Heart right ventricle (tissue), 16 donors: ENCODE data around the gene SYNPO2. TPM values are rescaled to one million over a fixed set of nuclear protein-coding genes. Genes with fewer than 3 reads are reported as not detected.

Experiments
- ATAC-seq, 8 donors: fragments of 200-7000 bp; cut with Tn5 transposase; one replicate each; pipeline ENCODE4 v1.9.1; 2020; ENCODE audit warnings: mild to moderate bottlenecking in 8 of 8, moderate library complexity in 8 of 8, moderate number of reproducible peaks in 1 of 8
- DNase-seq, 2 donors: peaks; one replicate each; pipeline ENCODE4 v3.0.0-alpha.2; 2020
- H3K27ac ChIP-seq, 10 donors: fragments of 200-600 bp; sonication (generic) in 2 of 10; one replicate each; pipeline versions ENCODE4 v1.5.0 to v1.8.0; 2020 to 2022; ENCODE audit warnings: mild to moderate bottlenecking in 3 of 10
- H3K27me3 ChIP-seq, 7 donors: fragments of 200-600 bp; one replicate each; pipeline ENCODE4 v1.8.0; 2021 to 2022; ENCODE audit warnings: mild to moderate bottlenecking in 2 of 7
- H3K36me3 ChIP-seq, 9 donors: fragments of 200-600 bp; sonication (generic) in 1 of 9; one replicate each; pipeline versions ENCODE4 v1.5.0 to v1.8.0; 2020 to 2022; ENCODE audit warnings: mild to moderate bottlenecking in 2 of 9
- H3K4me1 ChIP-seq, 9 donors: fragments of 200-600 bp; sonication (generic) in 1 of 9; one replicate each; pipeline versions ENCODE4 v1.5.0 to v1.8.0; 2020 to 2022; ENCODE audit warnings: mild to moderate bottlenecking in 4 of 9
- H3K4me3 ChIP-seq, 10 donors: fragments of 200-600 bp; sonication (generic) in 2 of 10; one replicate each; pipeline versions ENCODE4 v1.5.0 to v1.8.0; 2020 to 2022; ENCODE audit warnings: mild to moderate bottlenecking in 7 of 10, moderate library complexity in 2 of 10
- H3K9me3 ChIP-seq, 11 donors: fragments of 200-600 bp in 10 of 11; sonication (generic) in 2 of 11; one replicate each; pipeline versions ENCODE4 v1.5.0 to v1.8.0; 2013 to 2022; ENCODE audit warnings: mild to moderate bottlenecking in 2 of 11, control low read depth in 1 of 11, moderate library complexity in 1 of 11
- WGBS, 2 donors: extraction: QIAGEN DNeasy Blood & Tissue Kit; methylation state at CpG; one replicate each; pipeline ENCODE4 v1.1.7; 2013; ENCODE audit warnings: inconsistent platforms in 1 of 2; 5-methylcytosine and 5-hydroxymethylcytosine counted together
- intact Hi-C, 10 donors: fragments of 100-400 bp; cut with DNase I; formaldehyde crosslinking; loops; one replicate each; pipeline versions ENCODE4 v1.11.1 to v1.14.2; 2022
- polyA plus RNA-seq, 2 donors: library from polyadenylated mRNA; stranded (reverse); fragments of 200-250 nt; gene quantifications; one replicate each; pipeline ENCODE4 v1.2.3, GENCODE V29; 2013
- total RNA-seq, 10 donors: library from RNA; stranded (reverse); fragmentation: NEBNext Ultra II Directional in 3 of 10; extraction: Animal tissue kit (Norgen Biotek cat#: 25700) in 3 of 10; gene quantifications; one replicate each; pipeline versions ENCODE4 v1.2.1 to v1.2.4, GENCODE V29; 2021 to 2023
- TF ChIP-seq, protein P1 (sequence below), 9 donors: fragments of 200-600 bp; sonication (generic) in 2 of 9; IDR thresholded peaks; one replicate each; pipeline versions ENCODE4 v1.5.0 to v1.8.0; 2021 to 2022; ENCODE audit warnings: antibody characterized with exemption in 9 of 9, mild to moderate bottlenecking in 5 of 9, moderate library complexity in 1 of 9
- donor health status: Arrhythmogenic right ventricular cardiomyopathy.
- donor health status: ischemic (EF 13 %, LVEDD 7.1; RV severe dilation, severe dysfunction).
- donor health status: healthy with polysubstance abuse.
- donor health status: DM: no; HTN: yes; CAD: no.
- donor health status: DM: no; HTN: no; CAD: no.
- donor health status: ischemic (EF 25% LVEDD 6.9; RV normal size, moderate dysfunction).
- donor health status: ischemic (EF 25% LVEDD 5.7; RV mildly dilated, moderate dysfunction).
- donor health status: healthy.
- donor health status: DM: yes; HTN: yes; CAD: no.
- donor health status: Ischemic cardiomyopathy.
- donor health status: ischemic (EF 35%, LVEDD 5.7; RV mildly dilated, moderate dysfunction).
- donor health status: nonischemic (EF 11% LVEDD 7.7; RV severe dilation, severe dysfunction).
- donor health status: DM: yes; HTN: yes; CAD: no.
- donor health status: PGD.
- donor health status: ischemic (EF 29% LVEDD 5.4; RV normal size, mild dysfunction).
- donor health status: nonischemic (EF 23%, LVEDD 6.1; RV moderate dilation, normal function).

The SYNPO2 gene
- total and polyA plus RNA-seq, 12 donors = 27.5 to 405 (median 244) TPM

- ATAC-seq (no peak), DNase-seq (no peak)
- no peak overlapping the region for H3K4me3 ChIP-seq
- peaks cover 3 to 62% (median 34%) of the 10 kb centered on the region in 9 donors for H3K4me1 ChIP-seq
- intact Hi-C loops = no loop called here
- H3K9me3 ChIP-seq = no peaks in the 10 kb centered on the region
- TF ChIP-seq, protein P1, sequence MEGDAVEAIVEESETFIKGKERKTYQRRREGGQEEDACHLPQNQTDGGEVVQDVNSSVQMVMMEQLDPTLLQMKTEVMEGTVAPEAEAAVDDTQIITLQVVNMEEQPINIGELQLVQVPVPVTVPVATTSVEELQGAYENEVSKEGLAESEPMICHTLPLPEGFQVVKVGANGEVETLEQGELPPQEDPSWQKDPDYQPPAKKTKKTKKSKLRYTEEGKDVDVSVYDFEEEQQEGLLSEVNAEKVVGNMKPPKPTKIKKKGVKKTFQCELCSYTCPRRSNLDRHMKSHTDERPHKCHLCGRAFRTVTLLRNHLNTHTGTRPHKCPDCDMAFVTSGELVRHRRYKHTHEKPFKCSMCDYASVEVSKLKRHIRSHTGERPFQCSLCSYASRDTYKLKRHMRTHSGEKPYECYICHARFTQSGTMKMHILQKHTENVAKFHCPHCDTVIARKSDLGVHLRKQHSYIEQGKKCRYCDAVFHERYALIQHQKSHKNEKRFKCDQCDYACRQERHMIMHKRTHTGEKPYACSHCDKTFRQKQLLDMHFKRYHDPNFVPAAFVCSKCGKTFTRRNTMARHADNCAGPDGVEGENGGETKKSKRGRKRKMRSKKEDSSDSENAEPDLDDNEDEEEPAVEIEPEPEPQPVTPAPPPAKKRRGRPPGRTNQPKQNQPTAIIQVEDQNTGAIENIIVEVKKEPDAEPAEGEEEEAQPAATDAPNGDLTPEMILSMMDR (IDR thresholded peaks at IDR 0.05) = no peak
- H3K36me3 ChIP-seq = peaks cover 0 to 8% (median 0%) of the 10 kb centered on the region in 9 donors
- WGBS, 2 donors = 59 to 68% methylated on average over 3 of the region's 3 CpGs
- H3K27me3 ChIP-seq = no peaks in the 10 kb centered on the region
- peak overlapping the region in 6 of 10 donors; percentile 1 to 79 (median 64) for H3K27ac ChIP-seq
Observed at GRCh38 chr4:118911238-118911703, 22.6 kb downstream of the SYNPO2 start.

DNA sequence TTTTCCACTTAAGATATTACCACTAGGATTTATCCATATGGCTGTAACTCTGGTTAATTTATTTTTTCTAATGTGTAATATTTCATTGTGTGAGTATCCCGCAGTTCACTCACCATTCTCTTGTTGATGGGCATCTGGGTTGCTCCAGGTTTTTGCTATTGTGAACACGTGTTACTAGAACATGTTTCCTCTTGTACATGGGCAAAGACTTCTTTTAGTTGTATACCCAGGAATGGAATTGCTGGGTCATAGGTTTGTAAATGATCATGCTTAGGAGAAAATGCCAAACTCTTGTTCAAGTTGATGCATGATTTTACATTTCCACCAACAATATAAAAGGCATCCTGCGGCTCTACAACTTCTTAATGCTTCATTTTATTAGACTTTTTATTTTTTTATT is 26.8 kb downstream of the SYNPO2 start:
- no peak overlapping the region for H3K4me3 ChIP-seq
- DNase-seq (no peak), ATAC-seq (no peak)
- intact Hi-C loops = no loop called here
- TF ChIP-seq, protein P1 (IDR thresholded peaks at IDR 0.05) = no peak
- no peaks in the 10 kb centered on the region for H3K36me3 ChIP-seq
- H3K27me3 ChIP-seq = no peaks in the 10 kb centered on the region
- H3K27ac ChIP-seq = peak overlapping the region in 2 of 10 donors; percentile 6 to 12
- no peaks in the 10 kb centered on the region for H3K9me3 ChIP-seq
- 92 to 95% methylated on average over 3 of the region's 3 CpGs for WGBS, 2 donors
- H3K4me1 ChIP-seq = peaks cover 6 to 70% (median 41%) of the 10 kb centered on the region in 9 donors

- TF ChIP-seq, protein P1 (IDR thresholded peaks at IDR 0.05) = no peak
- 93% methylated on average over 9 of the region's 9 CpGs for WGBS, 2 donors
- no peaks in the 10 kb centered on the region for H3K36me3 ChIP-seq
- H3K27ac ChIP-seq = peak overlapping the region in 9 of 10 donors; percentile 4 to 89 (median 37)
- no peaks in the 10 kb centered on the region for H3K9me3 ChIP-seq
- no peaks in the 10 kb centered on the region for H3K27me3 ChIP-seq
- intact Hi-C loops = no loop called here
- peaks cover 10 to 70% (median 46%) of the 10 kb centered on the region in 9 donors for H3K4me1 ChIP-seq
- no peak overlapping the region for H3K4me3 ChIP-seq
- DNase-seq (no peak), ATAC-seq (peak in 2 of 8 donors; percentile 5 to 8)
Observed at GRCh38 chr4:118916691-118917289, 28.1 kb downstream of the SYNPO2 start.

GRCh38 chr4:118917582-118917981 is 28.9 kb downstream of the SYNPO2 start:
- peaks cover 10 to 74% (median 48%) of the 10 kb centered on the region in 9 donors for H3K4me1 ChIP-seq
- DNase-seq (no peak), ATAC-seq (no peak)
- H3K27me3 ChIP-seq = no peaks in the 10 kb centered on the region
- TF ChIP-seq, protein P1 (IDR thresholded peaks at IDR 0.05) = no peak
- H3K4me3 ChIP-seq = peak overlapping the region in 1 of 10 donors; percentile 7
- H3K9me3 ChIP-seq = no peaks in the 10 kb centered on the region
- 51 to 75% methylated on average over 2 of the region's 2 CpGs for WGBS, 2 donors
- peak overlapping the region in 7 of 10 donors; percentile 61 to 89 (median 78) for H3K27ac ChIP-seq
- intact Hi-C loops = no loop called here
- H3K36me3 ChIP-seq = no peaks in the 10 kb centered on the region
